Measurements from ENCODE around the gene AQP10. TPM values are rescaled to one million over a fixed set of nuclear protein-coding genes. Genes with fewer than 3 reads are reported as not detected.
"Not testable (repeated sequence)": the region's sequence is repeated elsewhere in the genome, so short reads cannot be mapped to it uniquely, and the experiment has no call there.

The AQP10 gene
- total RNA-seq, 1 donor from 2014 or later, result 0.20 TPM

DNA sequence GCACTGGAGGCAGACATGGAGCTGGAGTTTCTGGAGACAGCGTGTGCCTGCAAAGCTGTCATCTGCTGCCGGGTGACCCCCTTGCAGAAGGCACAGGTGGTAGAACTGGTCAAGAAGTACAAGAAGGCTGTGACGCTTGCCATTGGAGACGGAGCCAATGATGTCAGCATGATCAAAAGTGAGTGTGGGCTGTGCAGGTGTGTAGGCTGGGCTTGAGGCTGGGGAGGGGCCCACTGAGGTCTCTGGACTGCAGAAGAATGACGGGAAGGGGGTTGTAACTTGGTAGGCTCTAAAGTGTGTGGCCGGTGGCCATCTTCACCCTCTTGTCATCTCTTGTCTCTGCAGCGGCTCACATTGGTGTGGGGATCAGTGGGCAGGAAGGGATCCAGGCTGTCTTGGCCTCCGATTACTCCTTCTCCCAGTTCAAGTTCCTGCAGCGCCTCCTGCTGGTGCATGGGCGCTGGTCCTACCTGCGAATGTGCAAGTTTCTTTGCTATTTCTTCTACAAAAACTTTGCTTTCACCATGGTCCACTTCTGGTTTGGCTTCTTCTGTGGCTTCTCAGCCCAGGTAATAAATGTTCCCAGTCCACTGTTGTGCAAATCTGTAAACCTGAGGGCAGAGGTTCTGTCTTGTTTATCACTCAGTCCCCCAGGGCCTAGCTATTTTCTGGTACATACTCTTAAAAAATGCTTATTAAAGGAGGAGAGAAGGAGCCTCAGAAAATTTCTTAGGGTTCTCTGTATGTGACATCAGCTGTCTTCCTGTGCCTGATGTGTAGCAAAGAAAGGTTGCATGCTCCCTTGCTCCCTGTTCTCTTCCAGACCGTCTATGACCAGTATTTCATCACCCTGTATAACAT is 24.3 kb downstream of the AQP10 start:
- DNase-seq, result no peak

GRCh38 chr1:154346276-154346917 is 25.5 kb downstream of the AQP10 start:
- DNase-seq, result no peak

DNA sequence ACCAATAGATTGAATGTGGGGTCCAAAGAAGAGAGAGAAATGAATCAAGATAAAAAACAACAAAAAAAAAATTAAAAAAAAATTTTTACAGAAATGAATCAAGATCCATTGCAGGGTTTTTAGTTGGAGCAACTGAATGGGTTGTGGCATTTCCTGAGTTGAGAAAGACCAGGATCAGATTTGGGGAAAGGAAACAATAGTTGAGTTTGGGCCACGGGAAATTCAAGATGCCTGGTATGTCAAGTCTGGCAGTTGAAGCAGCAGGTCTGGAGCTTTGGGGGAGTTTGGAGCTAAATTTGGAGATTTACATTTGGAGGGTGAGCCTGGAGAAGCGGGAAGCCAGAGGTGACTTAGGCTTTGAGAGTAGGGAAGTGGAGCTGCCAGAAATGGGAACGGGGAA is 27.1 kb downstream of the AQP10 start:
- DNase-seq, result no peak

DNA sequence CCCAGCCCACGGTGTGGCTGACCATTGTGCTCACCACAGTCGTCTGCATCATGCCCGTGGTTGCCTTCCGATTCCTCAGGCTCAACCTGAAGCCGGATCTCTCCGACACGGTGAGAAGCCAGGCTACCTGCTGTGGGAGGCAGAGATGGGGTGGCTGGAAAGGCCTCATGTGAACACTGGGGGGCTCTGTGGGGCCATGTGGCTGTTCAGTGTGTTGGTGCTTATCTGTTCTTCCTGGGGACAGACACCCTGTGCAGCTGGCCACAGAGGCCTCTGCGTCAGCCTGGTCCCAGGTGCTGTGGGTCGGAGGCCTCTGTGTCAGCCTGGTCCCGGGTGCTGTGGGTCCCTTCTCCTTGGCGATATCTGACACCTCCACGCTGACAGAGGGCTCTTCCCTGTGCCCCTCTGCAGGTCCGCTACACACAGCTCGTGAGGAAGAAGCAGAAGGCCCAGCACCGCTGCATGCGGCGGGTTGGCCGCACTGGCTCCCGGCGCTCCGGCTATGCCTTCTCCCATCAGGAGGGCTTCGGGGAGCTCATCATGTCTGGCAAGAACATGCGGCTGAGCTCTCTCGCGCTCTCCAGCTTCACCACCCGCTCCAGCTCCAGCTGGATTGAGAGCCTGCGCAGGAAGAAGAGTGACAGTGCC is 27.7 kb downstream of the AQP10 start:
- no peak for DNase-seq

GRCh38 chr1:154349121-154349520 is 28.2 kb downstream of the AQP10 start:
- DNase-seq, result no peak

DNA sequence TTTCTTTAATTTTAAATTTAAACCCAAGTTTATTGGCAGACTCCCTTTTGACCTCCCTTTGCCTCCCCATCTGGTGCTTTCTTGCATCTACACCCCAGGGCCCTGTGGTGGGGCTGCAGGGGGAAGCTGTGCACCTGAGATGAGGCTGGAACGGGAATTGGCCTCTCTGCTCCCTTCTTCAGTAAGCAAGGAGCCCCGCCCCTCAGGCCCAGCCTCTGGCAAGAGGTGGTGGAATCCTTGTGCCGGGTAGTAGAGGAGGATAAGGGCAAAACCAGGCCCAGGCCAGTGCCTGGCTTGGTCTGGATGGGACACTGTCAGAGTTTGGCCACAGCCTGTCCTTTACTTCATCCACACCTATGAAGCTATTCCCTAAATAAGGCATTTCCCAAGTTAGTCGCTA is 29.5 kb downstream of the AQP10 start:
- no peak for DNase-seq

DNA sequence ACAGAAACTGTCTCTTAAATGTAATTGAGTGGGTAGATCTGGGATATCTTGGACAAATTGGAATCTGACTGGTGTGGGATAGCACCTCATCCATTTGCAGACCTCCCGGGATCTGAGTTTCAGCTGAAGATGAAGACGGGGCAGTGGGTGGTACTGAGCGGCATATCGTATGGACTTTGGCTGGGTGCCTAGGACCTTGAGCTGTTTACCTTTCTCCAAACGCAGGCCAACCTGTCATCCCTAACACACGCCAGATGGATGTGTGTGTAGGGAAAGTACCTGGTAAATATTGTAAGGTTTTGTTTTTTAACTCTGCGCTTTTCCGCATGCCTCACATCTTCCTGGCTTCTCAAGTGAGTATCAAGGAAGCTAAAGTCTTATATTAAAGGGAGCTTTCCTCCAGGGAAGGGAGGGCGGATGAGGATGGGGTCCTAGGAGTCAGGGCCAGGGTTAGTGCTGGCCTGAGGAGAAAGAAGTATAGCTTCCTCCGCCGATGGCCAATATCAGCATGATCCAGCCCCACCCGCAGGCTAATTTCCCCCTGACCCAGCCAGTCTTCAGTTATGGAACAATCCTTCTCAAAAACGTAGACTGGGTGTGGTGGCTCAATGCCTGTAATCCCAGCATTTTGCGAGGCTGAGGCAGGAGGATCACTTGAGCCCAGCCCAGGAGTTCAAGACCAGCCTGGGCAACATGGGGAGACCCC is 30.6 kb downstream of the AQP10 start:
- no peak for DNase-seq

- DNase-seq, result no peak
Observed at GRCh38 chr1:154352245-154352580, 31.3 kb downstream of the AQP10 start.

DNA sequence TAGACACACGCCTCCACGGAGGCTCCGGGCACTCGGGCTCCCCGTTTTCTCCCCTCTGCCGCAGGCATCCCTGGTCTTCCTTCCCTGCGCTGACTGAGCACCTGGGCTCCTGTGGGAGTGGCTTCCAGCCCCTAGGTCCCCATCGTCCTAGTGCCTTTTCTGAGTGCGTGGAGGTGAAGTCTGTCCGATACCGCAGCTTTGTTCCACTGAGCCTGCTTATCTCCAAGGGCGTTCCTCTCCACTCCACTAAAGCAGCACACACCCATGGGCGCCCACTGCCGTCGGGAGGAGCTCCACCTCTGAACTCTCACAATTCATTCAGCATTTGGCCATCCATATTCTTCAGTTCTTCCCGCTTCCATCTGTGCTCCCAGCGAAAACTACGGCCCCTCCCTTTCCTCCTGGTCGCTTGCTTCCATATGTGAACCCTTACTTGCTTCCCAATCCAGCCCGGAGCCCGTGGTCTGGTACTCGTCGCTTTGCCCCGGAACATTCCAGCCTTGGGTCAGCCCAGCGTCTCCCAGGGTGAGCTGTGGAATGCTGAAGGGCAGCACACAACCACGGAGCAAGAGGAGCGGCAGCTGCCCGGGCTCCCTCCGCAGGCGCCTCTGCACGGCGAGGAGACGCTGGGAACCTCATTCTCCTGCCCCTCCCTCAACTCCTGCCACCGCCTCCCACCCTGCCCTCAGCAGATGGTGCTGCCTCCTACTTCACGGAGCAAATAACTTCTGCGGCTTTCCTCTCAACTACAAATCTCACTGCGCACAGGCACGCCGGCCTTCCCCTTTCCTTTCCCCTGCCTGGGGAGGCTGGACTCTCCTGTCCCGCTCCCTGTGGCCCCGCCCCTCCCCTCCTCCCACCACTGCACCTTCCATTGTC is 31.9 kb downstream of the AQP10 start:
- peak; percentile 35 for DNase-seq

GRCh38 chr1:154353460-154353904 is 32.6 kb downstream of the AQP10 start:
- DNase-seq, result no peak

- DNase-seq, result no peak
Observed at GRCh38 chr1:154353966-154354365, 33.1 kb downstream of the AQP10 start.

DNA sequence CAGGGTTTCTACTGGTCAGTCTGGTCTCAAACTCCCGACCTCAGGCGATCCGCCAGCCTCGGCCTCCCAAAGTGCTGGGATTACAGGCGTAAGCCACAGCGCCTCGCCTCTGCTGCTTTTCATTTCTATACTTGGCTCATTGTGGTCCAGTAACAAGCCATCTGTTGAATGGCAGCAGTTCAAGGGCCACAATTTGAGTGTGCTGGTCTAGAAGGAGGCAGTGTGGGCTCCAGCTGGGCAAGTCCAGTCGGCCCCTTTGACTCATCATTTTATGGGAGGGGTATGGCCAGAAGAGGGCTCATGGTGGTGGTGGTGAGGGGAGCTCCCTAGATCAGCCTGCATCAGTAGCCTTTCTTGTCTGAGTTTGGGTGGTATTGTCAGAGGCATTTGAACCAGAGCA is 37.6 kb downstream of the AQP10 start:
- no peak for DNase-seq

- no peak for DNase-seq
Observed at GRCh38 chr1:154360288-154360687, 39.4 kb downstream of the AQP10 start.

- DNase-seq, result not testable (repeated sequence)
Observed at GRCh38 chr1:154360881-154361280, 40.0 kb downstream of the AQP10 start.

DNA sequence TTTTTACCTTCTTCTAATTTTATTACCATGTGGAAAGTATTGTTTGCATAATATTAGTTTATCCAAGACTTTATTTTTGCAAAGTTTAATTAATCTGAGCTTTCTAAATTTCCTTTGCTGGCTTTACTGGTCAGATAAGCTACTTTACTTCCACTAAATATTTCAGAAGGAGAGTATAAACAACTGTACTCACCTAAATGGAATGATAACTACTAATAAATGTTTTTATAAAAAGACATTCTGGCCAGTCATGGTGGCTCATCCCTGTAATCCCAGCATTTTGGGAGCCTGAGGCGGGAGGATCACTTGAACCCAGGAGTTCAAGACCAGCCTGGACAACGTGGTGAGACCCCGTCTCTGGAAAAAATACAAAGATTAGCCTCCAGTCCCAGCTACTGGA is 40.5 kb downstream of the AQP10 start:
- DNase-seq, result no peak

- no peak for DNase-seq
Observed at GRCh38 chr1:154371436-154371835, 50.5 kb downstream of the AQP10 start.

DNA sequence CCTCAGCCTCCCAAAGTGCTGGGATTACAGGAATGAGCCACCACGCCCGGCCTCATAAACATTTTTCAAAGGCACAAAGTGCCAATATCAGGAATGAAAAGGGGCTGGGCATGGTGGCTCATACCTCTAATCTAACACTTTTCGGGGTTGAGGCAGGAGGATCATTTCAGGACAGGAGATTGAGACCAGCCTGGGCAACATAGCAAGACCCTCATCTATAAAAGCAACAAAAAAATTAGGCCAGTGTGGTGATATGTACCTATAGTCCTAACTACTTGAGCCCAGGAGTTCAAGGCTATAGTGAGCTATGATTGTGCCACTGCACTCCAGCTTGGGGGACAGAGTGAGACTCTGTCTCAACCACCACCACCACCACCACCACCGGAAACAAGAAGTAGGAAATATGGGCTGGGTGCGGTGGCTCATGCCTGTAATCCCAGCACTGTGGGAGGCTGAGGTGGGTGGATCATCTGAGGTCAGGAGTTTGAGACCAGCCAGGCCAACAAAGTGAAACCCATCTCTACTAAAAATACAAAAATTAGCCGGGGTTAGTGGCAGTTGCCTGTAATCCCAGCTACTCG is 53.0 kb downstream of the AQP10 start:
- not testable (repeated sequence) for DNase-seq
